Measurements from ENCODE around the gene MPC1.

The MPC1 gene

DNA sequence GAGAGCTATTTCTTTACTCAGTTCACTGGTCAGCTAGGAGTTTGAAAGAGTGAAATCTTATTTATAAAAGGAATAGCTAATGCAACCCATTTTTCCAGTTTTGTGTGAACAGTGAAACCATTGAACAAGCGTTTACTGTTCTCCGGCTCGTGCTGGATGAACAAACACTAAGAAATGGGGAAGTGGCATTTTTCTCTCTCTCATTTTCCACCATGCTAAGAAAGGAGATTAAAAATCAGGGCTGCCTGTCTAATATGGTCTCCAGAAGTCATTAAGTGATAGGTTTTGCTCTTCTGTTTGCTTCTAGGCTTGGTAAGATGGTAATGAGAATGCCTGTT, 39.6 kb downstream of the MPC1 start:
- no peak for DNase-seq

GRCh38 chr6:166342349-166343149, 40.2 kb downstream of the MPC1 start, which contains the start of gene SFT2D1:
Gene SFT2D1 (minus strand): TSS chr6:166342545. CDS start chr6:166342481, 64 bp downstream.
- peak; percentile 81 for DNase-seq

DNA sequence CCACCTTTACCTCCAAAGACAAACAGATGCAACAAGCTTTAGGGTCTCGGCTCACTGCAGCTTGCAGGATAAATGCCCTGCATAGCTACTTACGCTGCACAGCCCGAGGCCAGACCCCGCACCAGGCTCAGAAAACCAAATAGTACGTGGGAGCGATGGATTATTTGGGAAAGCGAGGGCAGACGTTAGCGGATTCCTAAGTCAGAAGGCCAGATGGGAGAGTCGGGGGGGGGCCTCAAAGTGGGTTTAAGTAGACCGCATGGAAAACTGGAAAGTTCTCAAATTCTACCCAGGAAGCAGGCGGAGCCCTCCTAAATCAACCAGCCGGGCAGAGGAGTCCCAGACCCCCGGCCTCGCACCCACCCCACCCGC, 40.8 kb downstream of the MPC1 start:
- no peak for DNase-seq

DNA sequence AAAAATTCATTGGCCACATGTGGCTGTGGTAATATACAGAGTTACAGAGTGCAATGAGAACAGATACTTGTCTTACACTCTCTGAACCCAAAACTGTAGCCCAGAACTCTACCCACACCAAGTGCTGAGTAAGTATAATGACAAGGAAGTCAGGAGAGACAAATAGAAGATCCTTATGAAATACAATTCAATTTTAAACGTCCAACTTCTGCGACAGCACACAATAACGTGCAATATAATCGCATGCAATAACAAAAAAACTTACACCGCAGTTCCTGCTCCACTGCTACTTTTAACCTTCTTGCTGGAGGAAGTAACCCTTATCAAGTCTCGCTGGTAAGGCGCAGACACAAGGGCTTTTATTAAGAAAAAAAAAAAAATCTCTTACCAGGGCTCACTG, 41.3 kb downstream of the MPC1 start:
- no peak for DNase-seq

GRCh38 chr6:166338854-166339253, 43.9 kb downstream of the MPC1 start:
- no peak for DNase-seq

- DNase-seq, result no peak
Measured at GRCh38 chr6:166336847-166337246, 45.9 kb downstream of the MPC1 start.

GRCh38 chr6:166335378-166336302, 47.1 kb downstream of the MPC1 start:
- DNase-seq, result no peak

- DNase-seq, result no peak
Measured at GRCh38 chr6:166334878-166335277, 47.9 kb downstream of the MPC1 start.

DNA sequence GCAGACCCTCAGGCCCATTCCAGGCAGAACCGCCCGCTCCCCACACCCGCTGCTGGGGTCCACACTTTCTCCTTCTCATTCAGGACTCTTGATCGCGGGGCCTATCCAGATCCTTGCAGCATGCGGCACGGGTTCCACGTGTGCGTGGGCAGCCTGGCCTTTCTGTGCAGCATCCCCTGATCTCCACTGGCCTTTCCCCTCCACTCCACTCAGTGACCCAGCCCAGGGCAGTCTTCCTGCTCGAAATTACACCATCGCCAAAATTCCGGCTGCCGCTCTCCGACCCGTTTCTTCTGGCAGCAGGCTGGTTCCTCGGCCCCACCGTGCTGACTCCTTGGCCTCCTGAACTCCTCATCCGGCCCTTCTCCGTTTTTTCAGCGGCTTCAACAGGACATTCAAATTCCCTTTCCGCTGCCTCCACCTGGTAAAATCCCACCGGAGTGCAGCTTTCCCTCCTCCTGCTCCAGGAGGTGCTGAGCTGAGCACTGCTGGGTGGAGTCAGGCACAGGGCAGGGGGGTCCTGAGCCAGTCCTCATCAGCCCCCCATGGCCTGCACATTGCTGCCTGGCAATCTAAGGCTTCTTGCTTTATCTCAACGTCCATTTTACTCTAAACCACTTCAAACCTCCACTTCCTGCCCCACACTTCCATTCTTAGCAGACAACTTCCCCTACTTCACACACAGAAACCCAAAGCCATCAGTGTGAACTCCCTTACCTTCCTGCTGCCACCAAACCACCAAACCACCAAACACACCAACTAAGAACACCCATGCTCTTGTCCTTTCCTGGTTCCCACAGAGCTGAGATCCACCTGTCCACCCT, 49.4 kb downstream of the MPC1 start:
- DNase-seq, result no peak

DNA sequence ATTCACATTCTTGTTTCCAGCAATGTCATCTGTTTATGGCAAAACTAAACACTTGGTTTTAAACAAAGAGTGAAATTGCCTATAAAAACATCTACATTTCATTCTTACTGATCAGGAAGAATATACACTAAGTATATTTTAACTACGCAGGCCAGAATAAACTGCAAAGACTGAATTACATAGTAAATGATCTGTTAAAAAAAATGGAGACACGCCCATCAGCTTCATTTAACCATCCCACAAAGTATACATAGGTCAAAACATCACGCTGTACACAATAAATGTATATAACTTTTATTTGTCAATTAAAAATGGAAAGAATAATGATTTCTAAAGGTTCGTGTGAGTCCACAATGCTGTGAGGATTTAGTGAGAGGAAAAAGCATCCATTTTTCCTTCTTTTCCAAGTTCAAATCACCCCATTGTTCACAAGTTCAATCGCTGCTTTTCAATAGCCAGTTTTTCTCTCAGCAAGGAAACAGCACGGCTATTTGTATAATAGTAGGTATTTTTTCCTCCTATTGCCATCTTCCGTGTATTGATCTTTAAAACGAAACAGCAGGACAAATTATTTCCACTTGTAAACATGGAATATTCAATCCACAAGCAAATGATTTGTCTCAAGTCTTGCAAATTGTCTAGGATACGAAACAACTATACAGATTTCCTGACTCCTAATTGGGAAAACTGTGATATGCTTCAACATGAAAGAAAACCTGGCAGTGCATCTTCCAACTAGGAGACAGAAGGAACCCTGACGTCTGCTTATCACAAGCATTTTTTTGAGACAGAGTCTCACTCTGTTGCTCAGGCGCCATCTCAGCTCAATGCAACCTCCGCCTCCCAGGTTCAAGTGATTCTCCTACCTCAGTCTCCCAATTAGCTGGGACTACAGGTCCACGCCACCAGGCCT, 51.0 kb downstream of the MPC1 start:
- DNase-seq, result no peak

GRCh38 chr6:166330612-166331011, 52.1 kb downstream of the MPC1 start:
- no peak for DNase-seq

- DNase-seq, result no peak
Measured at GRCh38 chr6:166325383-166326042, 57.2 kb downstream of the MPC1 start.

GRCh38 chr6:166323395-166323794, 59.3 kb downstream of the MPC1 start:
- no peak for DNase-seq

DNA sequence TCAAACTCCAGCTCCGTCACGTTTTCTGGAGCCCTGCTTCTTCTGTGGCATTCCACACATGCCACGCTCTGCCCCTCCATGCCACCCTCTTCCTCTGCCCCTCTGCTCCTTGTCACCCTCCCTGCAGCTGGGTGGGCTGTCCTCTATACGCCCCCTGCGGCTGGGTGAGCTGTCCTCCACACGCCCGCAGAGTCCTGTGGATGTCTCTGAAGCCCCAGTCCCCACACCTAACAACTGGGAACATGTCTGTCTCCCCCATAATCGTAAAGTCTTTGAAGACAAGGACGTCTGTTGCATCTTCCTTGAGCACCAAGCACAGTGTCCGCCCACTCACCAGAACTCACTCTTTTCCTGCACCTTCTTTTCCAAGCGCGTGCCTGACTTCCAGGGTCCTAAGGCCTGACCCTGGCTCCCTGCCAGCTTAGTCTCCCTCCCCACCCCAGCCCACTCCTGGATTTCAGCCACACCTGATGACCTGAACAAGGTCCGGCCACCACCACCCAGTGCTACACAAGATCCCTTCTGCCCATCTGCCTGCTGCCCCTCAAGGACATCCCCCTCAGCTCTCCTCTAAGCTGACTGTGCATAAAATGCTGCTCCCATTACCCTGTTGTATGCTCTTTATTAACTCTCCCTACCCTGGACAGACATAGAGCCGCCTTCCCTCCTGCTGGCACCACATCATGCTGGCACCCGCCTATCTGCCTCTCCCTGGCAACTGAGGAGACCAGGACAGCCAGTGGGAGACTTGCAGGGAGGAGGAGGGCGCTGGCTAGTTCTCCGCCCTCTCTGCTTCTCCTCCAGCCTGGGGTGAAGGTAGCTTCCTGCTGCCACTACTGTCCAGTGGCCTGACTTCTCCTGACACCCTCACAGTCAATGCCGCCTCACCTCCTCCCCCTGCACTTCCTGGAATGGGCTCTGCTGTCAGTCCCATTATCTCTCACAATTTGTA, 63.8 kb downstream of the MPC1 start:
- no peak for DNase-seq

DNA sequence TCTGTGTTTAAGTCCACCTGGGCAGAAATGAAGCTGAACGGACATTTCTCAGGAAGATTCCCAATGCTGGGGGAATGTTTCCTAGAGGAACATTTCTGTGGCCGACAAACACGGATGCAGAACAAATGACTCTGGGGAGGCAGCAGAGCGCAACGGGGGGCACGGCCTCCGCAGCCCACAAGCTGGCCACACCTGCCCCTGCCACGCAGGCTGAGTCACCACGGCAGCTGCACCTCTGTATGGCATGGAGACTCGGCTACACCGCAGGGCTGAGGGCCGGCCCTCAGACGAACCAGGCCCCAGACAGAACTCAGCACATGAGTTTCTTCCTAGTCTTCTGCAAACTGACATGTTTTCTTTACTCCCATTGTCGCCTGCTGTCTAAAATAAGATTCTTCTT, 64.5 kb downstream of the MPC1 start:
- no peak for DNase-seq

- no peak for DNase-seq
Measured at GRCh38 chr6:166317261-166318212, 65.2 kb downstream of the MPC1 start.

DNA sequence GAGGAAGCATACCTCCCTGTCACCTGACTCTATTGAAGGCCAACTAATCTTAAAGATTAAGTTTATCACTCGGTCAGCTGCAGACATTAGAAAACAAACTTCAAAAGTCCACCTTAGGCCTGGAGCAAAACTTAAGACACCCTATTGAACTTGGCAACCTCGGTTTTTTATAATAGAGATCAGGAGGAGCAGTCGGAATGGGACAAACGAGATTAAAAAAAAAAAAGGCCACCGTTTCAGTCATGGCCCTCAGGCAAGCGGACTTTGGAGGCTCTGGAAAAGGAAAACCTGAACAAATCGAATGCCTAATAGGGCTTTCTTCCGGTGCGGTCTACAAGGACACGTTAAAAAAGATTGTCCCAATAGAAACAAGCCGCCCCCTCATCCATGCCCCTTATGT, 67.3 kb downstream of the MPC1 start:
- DNase-seq, result no peak
